Upper lobe of left lung (tissue), 6 donors: Measurements from ENCODE around the gene THBS3. TPM values are rescaled to one million over a fixed set of nuclear protein-coding genes. Genes with fewer than 3 reads are reported as not detected.

Experiments used
- ATAC-seq, 2 donors: fragments of 200-7000 bp; cut with Tn5 transposase; one replicate each; pipeline ENCODE4 v1.9.1; 2022; ENCODE audit warnings: mild to moderate bottlenecking in 2 of 2, moderate library complexity in 2 of 2; ENCODE audit not compliant: low FRiP score in 2 of 2
- DNase-seq, 2 donors: peaks; one replicate each; pipeline ENCODE4 v3.0.0-alpha.2; 2019 to 2020
- H3K27ac ChIP-seq, 4 donors: fragments of 200-600 bp; sonication (generic); one replicate each; pipeline ENCODE4 v1.5.1; 2016 to 2019
- H3K27me3 ChIP-seq, 4 donors: fragments of 200-600 bp; sonication (generic); one replicate each; pipeline ENCODE4 v1.5.1; 2017 to 2019
- H3K36me3 ChIP-seq, 4 donors: fragments of 200-600 bp; sonication (generic); one replicate each; pipeline ENCODE4 v1.5.1; 2016 to 2019
- H3K4me1 ChIP-seq, 4 donors: fragments of 200-600 bp; sonication (generic); one replicate each; pipeline ENCODE4 v1.5.1; 2018 to 2019
- H3K4me3 ChIP-seq, 4 donors: fragments of 200-600 bp; sonication (generic); one replicate each; pipeline ENCODE4 v1.5.1; 2017 to 2019; ENCODE audit warnings: mild to moderate bottlenecking in 2 of 4, moderate library complexity in 1 of 4
- H3K9me3 ChIP-seq, 4 donors: fragments of 200-600 bp; sonication (generic); one replicate each; pipeline ENCODE4 v1.5.1; 2018 to 2019
- CTCF ChIP-seq, 6 experiments: fragments of 450-650 bp in 4 of 6; fragments of 200-600 bp in 2 of 6; sonication (generic) in 2 of 6; IDR thresholded peaks; one replicate each; pipeline ENCODE4 v1.5.1; 2016 to 2019; ENCODE audit warnings: antibody characterized with exemption in 6 of 6
- EP300 ChIP-seq, 4 donors: sonication (generic); formaldehyde crosslinking; IDR thresholded peaks; one replicate each; pipeline ENCODE4 v1.5.1; 2017; ENCODE audit warnings: antibody characterized with exemption in 4 of 4, control low read depth in 2 of 4
- POLR2A ChIP-seq, 4 donors: fragments of 450-650 bp; IDR thresholded peaks; one replicate each; pipeline ENCODE4 v1.5.1; 2016 to 2017; ENCODE audit warnings: antibody characterized with exemption in 4 of 4, mild to moderate bottlenecking in 2 of 4
- POLR2AphosphoS5 ChIP-seq, 2 donors: sonication (generic); formaldehyde crosslinking; IDR thresholded peaks; one replicate each; pipeline ENCODE4 v1.5.1; 2017; ENCODE audit warnings: antibody characterized with exemption in 2 of 2
- WGBS, 2 donors: methylation state at CpG; one replicate each; pipeline ENCODE4 v1.1.5; 2017 to 2018; 5-methylcytosine and 5-hydroxymethylcytosine counted together
- total RNA-seq, 6 donors: library from RNA; depleted of rRNA in 4 of 6; stranded (reverse); fragments of >200 nt in 4 of 6; gene quantifications; one replicate each; pipeline versions ENCODE4 v1.1.0 to v1.2.1, GENCODE V29; 2016 to 2021
- donor health status: DM: no; HTN: no; CAD: no; lungs with moderate emphysema.
- donor health status: DM: no; HTN: yes; CAD: no; lungs with severe emphysema.

Gene THBS3
- total RNA-seq, result 10 to 100 TPM; 18.3 to 97.4 (median 27.6) TPM

- H3K9me3 ChIP-seq, result no peaks in the 10 kb centered on the region
- H3K4me3 ChIP-seq, result peak within 1 kb of the TSS; percentile 68 to 88 (median 74)
- 20 to 23% methylated on average over 16 to 17 of the region's 17 CpGs for WGBS, 2 donors
- peak within 1 kb of the TSS; percentile 97 to 100 (median 98) for H3K27ac ChIP-seq
- ATAC-seq (peak; percentile 1 to 43), DNase-seq (no peak)
- peaks cover 26 to 32% (median 27%) of the 10 kb centered on the region in 4 donors for H3K4me1 ChIP-seq
- peaks cover 0 to 10% (median 3%) of the 10 kb centered on the region in 4 donors for H3K36me3 ChIP-seq
- TF ChIP-seq POLR2AphosphoS5 (IDR thresholded peaks at IDR 0.05) (no peak), EP300 (IDR thresholded peaks at IDR 0.05) (no peak), POLR2A (IDR thresholded peaks at IDR 0.05) (no peak), CTCF (IDR thresholded peaks at IDR 0.05) (no peak)
- H3K27me3 ChIP-seq, result no peaks in the 10 kb centered on the region
Observed at GRCh38 chr1:155207806-155208540, at the start of gene THBS3. THBS3 (minus strand) TSS chr1:155207897; CDS start chr1:155207876, 21 bp downstream.

GRCh38 chr1:155256058-155256852 lies 48.6 kb upstream of the THBS3 start:
- Histone ChIP-seq H3K4me1 (peaks cover 30 to 36% (median 34%) of the 10 kb centered on the region in 4 donors), H3K9me3 (no peaks in the 10 kb centered on the region), H3K36me3 (peaks cover 0 to 35% (median 11%) of the 10 kb centered on the region in 4 donors), H3K27me3 (no peaks in the 10 kb centered on the region), H3K4me3 (peak overlapping the region in 3 of 4 donors; percentile 61 to 93 (median 78)), H3K27ac (peak overlapping the region; percentile 95 to 97 (median 96))
- ATAC-seq (peak in 1 of 2 donors; percentile 0), DNase-seq (no peak)
- TF ChIP-seq EP300 (IDR thresholded peaks at IDR 0.05) (no peak), POLR2AphosphoS5 (IDR thresholded peaks at IDR 0.05) (no peak), CTCF (IDR thresholded peaks at IDR 0.05) (no peak), POLR2A (IDR thresholded peaks at IDR 0.05) (no peak)
- WGBS, 2 donors, result 74 to 79% methylated on average over 16 to 17 of the region's 20 CpGs

GRCh38 chr1:155255243-155256007 lies 47.7 kb upstream of the THBS3 start, which contains the start of gene ENTREP3:
ENTREP3 (minus strand) TSS chr1:155255483; CDS start chr1:155254877, 606 bp downstream.
- WGBS, 2 donors, result 1 to 3% methylated on average over 25 to 49 of the region's 54 CpGs
- no peaks in the 10 kb centered on the region for H3K27me3 ChIP-seq
- H3K27ac ChIP-seq, result peak within 1 kb of the TSS; percentile 95 to 97 (median 96)
- peaks cover 30 to 34% (median 32%) of the 10 kb centered on the region in 4 donors for H3K4me1 ChIP-seq
- H3K36me3 ChIP-seq, result peaks cover 0 to 33% (median 10%) of the 10 kb centered on the region in 4 donors
- peak in 2 of 4 donors; percentile 47 to 66 for TF ChIP-seq POLR2A (IDR thresholded peaks at IDR 0.05)
- TF ChIP-seq EP300 (IDR thresholded peaks at IDR 0.05), result no peak
- TF ChIP-seq CTCF (IDR thresholded peaks at IDR 0.05), result peak in 3 of 6 experiments; percentile 4 to 39 (median 13)
- peak; percentile 73 to 78 for TF ChIP-seq POLR2AphosphoS5 (IDR thresholded peaks at IDR 0.05)
- peak within 1 kb of the TSS; percentile 61 to 93 (median 72) for H3K4me3 ChIP-seq
- DNase-seq (peak; percentile 93 to 97), ATAC-seq (peak; percentile 92 to 95)
- no peaks in the 10 kb centered on the region for H3K9me3 ChIP-seq

GRCh38 chr1:155254714-155255242 lies 47.1 kb upstream of the THBS3 start:
- TF ChIP-seq CTCF (IDR thresholded peaks at IDR 0.05), result no peak
- no peak for TF ChIP-seq EP300 (IDR thresholded peaks at IDR 0.05)
- no peak for TF ChIP-seq POLR2AphosphoS5 (IDR thresholded peaks at IDR 0.05)
- no peak for TF ChIP-seq POLR2A (IDR thresholded peaks at IDR 0.05)
- peak in 1 of 2 donors; percentile 3 for ATAC-seq
- WGBS, 2 donors, result 0% methylated on average over 9 to 22 of the region's 35 CpGs
- Histone ChIP-seq H3K27ac (peak overlapping the region; percentile 95 to 97 (median 96)), H3K36me3 (peaks cover 0 to 26% (median 8%) of the 10 kb centered on the region in 4 donors), H3K9me3 (no peaks in the 10 kb centered on the region), H3K27me3 (no peaks in the 10 kb centered on the region), H3K4me1 (peaks cover 29 to 39% (median 33%) of the 10 kb centered on the region in 4 donors), H3K4me3 (peak overlapping the region; percentile 61 to 93 (median 72))
- peak in 1 of 2 donors; percentile 88 for DNase-seq
